ENCODE measurements around the gene CACNA1I. TPM values are rescaled to one million over a fixed set of nuclear protein-coding genes. Genes with fewer than 3 reads are reported as not detected.

CACNA1I gene
- total RNA-seq, 1 donor: not detected

DNA sequence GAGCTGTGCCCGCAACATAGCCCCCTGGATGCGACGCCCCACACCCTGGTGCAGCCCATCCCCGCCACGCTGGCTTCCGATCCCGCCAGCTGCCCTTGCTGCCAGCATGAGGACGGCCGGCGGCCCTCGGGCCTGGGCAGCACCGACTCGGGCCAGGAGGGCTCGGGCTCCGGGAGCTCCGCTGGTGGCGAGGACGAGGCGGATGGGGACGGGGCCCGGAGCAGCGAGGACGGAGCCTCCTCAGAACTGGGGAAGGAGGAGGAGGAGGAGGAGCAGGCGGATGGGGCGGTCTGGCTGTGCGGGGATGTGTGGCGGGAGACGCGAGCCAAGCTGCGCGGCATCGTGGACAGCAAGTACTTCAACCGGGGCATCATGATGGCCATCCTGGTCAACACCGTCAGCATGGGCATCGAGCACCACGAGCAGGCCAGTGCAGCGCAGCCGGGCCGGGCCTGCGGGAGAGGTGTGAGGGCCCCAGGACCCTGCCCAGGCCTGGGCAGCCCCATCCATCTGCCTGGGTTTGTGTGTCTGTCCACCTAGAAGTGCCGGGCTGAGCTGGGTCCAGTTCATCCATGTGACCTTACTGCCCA lies 79.0 kb downstream of the CACNA1I start:
- no peak for TF ChIP-seq CTCF (IDR thresholded peaks at IDR 0.05; ENCODE audit: insufficient read depth, low read depth, low read length)
- DNase-seq (ENCODE audit: low read depth): no peak
- no peak overlapping the region for H3K4me3 ChIP-seq (ENCODE audit: low read depth, low read length)

DNA sequence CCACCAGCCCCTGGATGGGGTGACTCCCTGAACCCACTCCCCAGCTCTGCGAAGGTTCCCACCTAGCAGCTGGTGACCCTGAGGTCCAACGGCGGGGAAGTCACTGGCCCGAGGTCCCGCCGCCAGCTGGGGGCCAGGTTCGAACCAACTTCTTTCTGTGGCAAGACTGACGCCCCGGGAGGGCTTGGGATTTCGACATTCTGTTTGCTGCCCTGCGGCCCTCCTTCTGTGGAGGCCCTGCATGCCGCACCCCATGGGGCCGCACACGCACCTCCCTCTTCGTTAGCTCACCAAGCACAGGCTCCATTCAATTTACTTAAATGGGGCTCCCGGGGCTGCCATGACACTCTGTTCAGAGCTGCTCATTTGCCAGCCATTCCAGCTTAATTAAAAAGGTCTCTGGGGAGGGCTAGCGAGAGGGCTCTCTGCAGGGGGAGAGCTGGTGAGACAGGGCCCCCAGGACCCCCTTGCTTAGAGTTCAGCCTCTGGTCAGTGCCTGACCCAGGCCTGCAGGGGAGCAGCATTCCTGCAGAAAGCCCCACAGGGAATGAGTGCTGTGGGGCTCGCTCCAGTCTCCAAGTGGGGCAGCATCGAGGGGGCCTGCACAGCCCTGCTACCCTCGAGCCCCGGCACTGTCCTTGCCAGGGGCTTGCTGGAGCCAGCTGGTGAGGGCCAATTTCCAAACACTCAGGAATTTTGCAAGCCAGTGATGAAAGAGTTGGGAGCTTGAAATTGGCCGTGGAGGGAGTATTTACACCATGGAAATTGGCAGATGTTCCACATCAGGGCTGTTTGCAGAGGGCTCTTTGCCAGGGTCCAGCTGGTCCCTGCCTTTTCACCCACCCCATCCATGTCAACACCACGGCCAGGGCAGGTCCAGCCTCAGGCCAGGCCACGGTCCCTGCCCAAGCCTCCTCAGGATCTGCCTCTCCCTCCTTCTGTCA lies 80.8 kb downstream of the CACNA1I start:
- DNase-seq (ENCODE audit: low read depth): peak; percentile 16
- H3K4me3 ChIP-seq (ENCODE audit: low read depth, low read length): no peak overlapping the region
- no peak for TF ChIP-seq CTCF (IDR thresholded peaks at IDR 0.05; ENCODE audit: insufficient read depth, low read depth, low read length)

GRCh38 chr22:39652990-39653786 lies 82.6 kb downstream of the CACNA1I start:
- no peak for DNase-seq (ENCODE audit: low read depth)
- no peak overlapping the region for H3K4me3 ChIP-seq (ENCODE audit: low read depth, low read length)
- no peak for TF ChIP-seq CTCF (IDR thresholded peaks at IDR 0.05; ENCODE audit: insufficient read depth, low read depth, low read length)

DNA sequence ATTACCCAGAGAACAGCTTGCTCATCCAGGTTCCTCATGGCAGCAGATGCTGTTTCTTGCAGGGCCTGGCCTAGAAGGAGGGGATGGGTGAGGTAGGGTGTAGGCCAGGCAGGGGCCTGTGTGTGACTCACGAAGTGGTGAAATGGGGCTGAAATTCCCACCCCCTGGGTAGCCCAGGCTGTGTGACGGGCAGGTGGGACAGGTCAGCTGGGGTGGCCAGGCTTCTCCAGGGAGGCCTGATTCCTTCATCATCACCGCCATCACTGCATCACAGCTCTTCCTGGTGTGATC lies 83.2 kb downstream of the CACNA1I start:
- no peak overlapping the region for H3K4me3 ChIP-seq (ENCODE audit: low read depth, low read length)
- TF ChIP-seq CTCF (IDR thresholded peaks at IDR 0.05; ENCODE audit: insufficient read depth, low read depth, low read length): no peak
- DNase-seq (ENCODE audit: low read depth): no peak

GRCh38 chr22:39654131-39654926 lies 83.8 kb downstream of the CACNA1I start:
- no peak for DNase-seq (ENCODE audit: low read depth)
- no peak for TF ChIP-seq CTCF (IDR thresholded peaks at IDR 0.05; ENCODE audit: insufficient read depth, low read depth, low read length)
- H3K4me3 ChIP-seq (ENCODE audit: low read depth, low read length): no peak overlapping the region

GRCh38 chr22:39655004-39655579 lies 84.5 kb downstream of the CACNA1I start:
- DNase-seq (ENCODE audit: low read depth): no peak
- H3K4me3 ChIP-seq (ENCODE audit: low read depth, low read length): no peak overlapping the region
- TF ChIP-seq CTCF (IDR thresholded peaks at IDR 0.05; ENCODE audit: insufficient read depth, low read depth, low read length): no peak

Measured in fibroblast of villous mesenchyme (primary cell).